Right atrium auricular region (tissue), 2 donors: Measurements from ENCODE around the gene TCERG1. TPM values are rescaled to one million over a fixed set of nuclear protein-coding genes. Genes with fewer than 3 reads are reported as not detected.

Source experiments
- DNase-seq: peaks from one replicate; pipeline ENCODE4 v3.0.0-alpha.2; 2019; ENCODE audit warnings: low spot score
- H3K27ac ChIP-seq, 2 donors: fragments of 200-600 bp; sonication (generic); 1 replicate in 1 of 2; 2 replicates in 1 of 2; pipeline ENCODE4 v1.5.1; 2016 to 2019
- H3K27me3 ChIP-seq, 2 donors: fragments of 200-600 bp; sonication (generic); one replicate each; pipeline versions ENCODE4 v1.5.1 to v1.6.0; 2017 to 2019
- H3K36me3 ChIP-seq: fragments of 200-600 bp; sonication (generic); one replicate; pipeline ENCODE4 v1.5.1; 2016
- H3K4me1 ChIP-seq, 2 donors: fragments of 200-600 bp; sonication (generic); one replicate each; pipeline versions ENCODE4 v1.5.1 to v1.6.0; 2017 to 2019
- H3K4me3 ChIP-seq, 2 donors: fragments of 200-600 bp; sonication (generic); 1 replicate in 1 of 2; 2 replicates in 1 of 2; pipeline ENCODE4 v1.5.1; 2017 to 2019; ENCODE audit warnings: mild to moderate bottlenecking in 1 of 2, moderate library complexity in 1 of 2
- H3K9me3 ChIP-seq, 2 donors: fragments of 200-600 bp; sonication (generic); one replicate each; pipeline ENCODE4 v1.5.1; 2019
- CTCF ChIP-seq, 2 donors: fragments of 200-600 bp; sonication (generic); IDR thresholded peaks; one replicate each; pipeline ENCODE4 v1.5.1; 2019; ENCODE audit warnings: antibody characterized with exemption in 2 of 2
- total RNA-seq, 2 donors: library from RNA; depleted of rRNA; stranded (reverse); fragments of >200 nt; gene quantifications; one replicate each; pipeline ENCODE4 v1.1.0, GENCODE V29; 2016

TCERG1 gene
- total RNA-seq: 10 to 100 TPM; 19.1 to 20.5 TPM

GRCh38 chr5:146446861-146447733 is at the start of gene TCERG1:
Gene TCERG1 (plus strand): TSS chr5:146447333. CDS start chr5:146447350, 17 bp downstream.
- peak; percentile 100 for DNase-seq
- H3K4me3 ChIP-seq: peak within 1 kb of the TSS; percentile 94 to 100
- H3K27me3 ChIP-seq: no peaks in the 10 kb centered on the region
- H3K9me3 ChIP-seq: no peaks in the 10 kb centered on the region
- peaks cover 0 to 29% of the 10 kb centered on the region in 2 donors for H3K4me1 ChIP-seq
- H3K36me3 ChIP-seq: no peaks in the 10 kb centered on the region
- peak; percentile 64 to 88 for TF ChIP-seq CTCF (IDR thresholded peaks at IDR 0.05)
- H3K27ac ChIP-seq: peak within 1 kb of the TSS; percentile 74 to 91

- Histone ChIP-seq H3K27ac (no peak overlapping the region), H3K36me3 (no peaks in the 10 kb centered on the region), H3K4me3 (no peak overlapping the region), H3K9me3 (no peaks in the 10 kb centered on the region), H3K4me1 (no peaks in the 10 kb centered on the region), H3K27me3 (no peaks in the 10 kb centered on the region)
- DNase-seq: no peak
- no peak for TF ChIP-seq CTCF (IDR thresholded peaks at IDR 0.05)
Measured at GRCh38 chr5:146398826-146399225, 48.3 kb upstream of the TCERG1 start.

- TF ChIP-seq CTCF (IDR thresholded peaks at IDR 0.05): no peak
- no peaks in the 10 kb centered on the region for H3K4me1 ChIP-seq
- no peaks in the 10 kb centered on the region for H3K27me3 ChIP-seq
- DNase-seq: no peak
- H3K9me3 ChIP-seq: no peaks in the 10 kb centered on the region
- H3K27ac ChIP-seq: no peak overlapping the region
- no peaks in the 10 kb centered on the region for H3K36me3 ChIP-seq
- H3K4me3 ChIP-seq: no peak overlapping the region
Measured at GRCh38 chr5:146399481-146399880, 47.7 kb upstream of the TCERG1 start.

GRCh38 chr5:146400201-146400600 is 46.9 kb upstream of the TCERG1 start:
- no peak overlapping the region for H3K27ac ChIP-seq
- no peaks in the 10 kb centered on the region for H3K27me3 ChIP-seq
- H3K4me1 ChIP-seq: no peaks in the 10 kb centered on the region
- no peaks in the 10 kb centered on the region for H3K9me3 ChIP-seq
- H3K36me3 ChIP-seq: no peaks in the 10 kb centered on the region
- TF ChIP-seq CTCF (IDR thresholded peaks at IDR 0.05): no peak
- DNase-seq: no peak
- no peak overlapping the region for H3K4me3 ChIP-seq

GRCh38 chr5:146401021-146401420 is 46.1 kb upstream of the TCERG1 start:
- Histone ChIP-seq H3K36me3 (no peaks in the 10 kb centered on the region), H3K27me3 (no peaks in the 10 kb centered on the region), H3K27ac (no peak overlapping the region), H3K4me3 (no peak overlapping the region), H3K4me1 (no peaks in the 10 kb centered on the region), H3K9me3 (no peaks in the 10 kb centered on the region)
- no peak for DNase-seq
- no peak for TF ChIP-seq CTCF (IDR thresholded peaks at IDR 0.05)
